Measurements from ENCODE around the gene GMFB. TPM values are rescaled to one million over a fixed set of nuclear protein-coding genes. Genes with fewer than 3 reads are reported as not detected.
"Not testable (repeated sequence)": the region's sequence is repeated elsewhere in the genome, so short reads cannot be mapped to it uniquely, and the experiment has no call there.

GMFB gene
- total RNA-seq, 2 experiments from 2014 or later: 28.9 to 37.3 TPM

DNA sequence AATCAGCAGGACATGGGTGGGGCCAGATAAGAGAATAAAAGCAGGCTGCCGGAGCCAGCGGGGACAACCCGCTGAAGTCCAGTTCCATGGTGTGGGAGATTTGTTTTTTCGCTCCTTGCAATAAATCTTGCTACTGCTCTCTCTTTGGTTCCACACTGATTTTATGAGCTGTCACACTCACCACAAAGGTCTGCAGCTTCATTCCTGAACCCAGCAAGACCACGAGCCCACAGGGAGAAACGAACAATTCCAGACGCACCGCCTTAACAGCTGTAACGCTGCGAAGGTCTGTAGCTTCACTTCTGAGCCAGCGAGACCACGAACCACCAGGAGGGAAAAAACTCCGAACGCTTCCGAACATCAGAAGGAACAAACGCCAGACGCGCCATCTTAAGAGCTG lies 44.8 kb downstream of the GMFB start:
- Mint-ChIP-seq H3K27me3 (peaks cover 4% of the 10 kb centered on the region), H3K36me3 (ENCODE audit: low read depth) (peaks cover 10% of the 10 kb centered on the region), H3K27ac (no peak overlapping the region), H3K4me1 (peaks cover 22% of the 10 kb centered on the region), H3K9me3 (ENCODE audit: low read depth) (no peaks in the 10 kb centered on the region), H3K4me3 (no peak overlapping the region)
- intact Hi-C loops (cut with DNase I, micrococcal nuclease): loop anchor here (5.0 kb wide), 2 partner anchors 123 to 458 kb away; partner anchors contain the start of genes GCH1 (in 1 of the 2) and SAMD4A (in 1 of the 2)
- ChIA-PET POLR2A (no interaction called here), CTCF (interaction anchor here (0.5 to 1.6 kb wide), 8 partner anchors 20 to 247 kb away, joined by 3 to 6 read pairs (median 4); partner anchors contain the start of gene CDKN3)
- ATAC-seq: no peak
- DNase-seq: no peak

DNA sequence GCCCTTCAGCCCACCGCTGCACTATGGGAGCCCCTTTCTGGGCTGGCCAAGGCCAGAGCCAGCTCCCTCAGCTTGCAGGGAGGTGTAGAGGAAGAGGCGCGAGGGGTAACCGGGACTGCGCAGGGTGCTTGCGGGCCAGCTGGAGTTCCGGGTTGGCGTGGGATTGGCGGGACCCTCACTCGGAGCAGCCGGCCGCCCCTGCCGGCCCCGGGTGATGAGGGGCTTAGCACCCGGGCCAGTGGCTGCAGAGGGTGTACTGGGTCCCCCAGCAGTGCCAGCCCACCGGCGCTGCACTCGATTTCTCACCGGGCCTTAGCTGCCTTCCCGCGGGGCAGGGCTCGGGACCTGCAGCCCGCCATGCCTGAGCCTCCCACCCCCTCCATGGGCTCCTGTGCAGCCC lies 45.8 kb downstream of the GMFB start:
- ATAC-seq; DNase-seq; H3K4me3 Mint-ChIP-seq; H3K9me3 Mint-ChIP-seq (ENCODE audit: low read depth); POLR2A ChIA-PET; H3K27me3 Mint-ChIP-seq; H3K27ac Mint-ChIP-seq: not testable (repeated sequence)
- H3K4me1 Mint-ChIP-seq: peaks cover 30% of the 10 kb centered on the region
- H3K36me3 Mint-ChIP-seq (ENCODE audit: low read depth): peaks cover 13% of the 10 kb centered on the region
- intact Hi-C loops (cut with DNase I, micrococcal nuclease): loop anchor here (5.0 kb wide), 2 partner anchors 124 to 459 kb away; partner anchors contain the start of genes GCH1 (in 1 of the 2) and SAMD4A (in 1 of the 2)
- CTCF ChIA-PET: interaction anchor here (0.8 to 1.3 kb wide), 2 partner anchors 19 to 31 kb away, joined by 3 to 4 read pairs; no protein-coding TSS in a partner anchor

DNA sequence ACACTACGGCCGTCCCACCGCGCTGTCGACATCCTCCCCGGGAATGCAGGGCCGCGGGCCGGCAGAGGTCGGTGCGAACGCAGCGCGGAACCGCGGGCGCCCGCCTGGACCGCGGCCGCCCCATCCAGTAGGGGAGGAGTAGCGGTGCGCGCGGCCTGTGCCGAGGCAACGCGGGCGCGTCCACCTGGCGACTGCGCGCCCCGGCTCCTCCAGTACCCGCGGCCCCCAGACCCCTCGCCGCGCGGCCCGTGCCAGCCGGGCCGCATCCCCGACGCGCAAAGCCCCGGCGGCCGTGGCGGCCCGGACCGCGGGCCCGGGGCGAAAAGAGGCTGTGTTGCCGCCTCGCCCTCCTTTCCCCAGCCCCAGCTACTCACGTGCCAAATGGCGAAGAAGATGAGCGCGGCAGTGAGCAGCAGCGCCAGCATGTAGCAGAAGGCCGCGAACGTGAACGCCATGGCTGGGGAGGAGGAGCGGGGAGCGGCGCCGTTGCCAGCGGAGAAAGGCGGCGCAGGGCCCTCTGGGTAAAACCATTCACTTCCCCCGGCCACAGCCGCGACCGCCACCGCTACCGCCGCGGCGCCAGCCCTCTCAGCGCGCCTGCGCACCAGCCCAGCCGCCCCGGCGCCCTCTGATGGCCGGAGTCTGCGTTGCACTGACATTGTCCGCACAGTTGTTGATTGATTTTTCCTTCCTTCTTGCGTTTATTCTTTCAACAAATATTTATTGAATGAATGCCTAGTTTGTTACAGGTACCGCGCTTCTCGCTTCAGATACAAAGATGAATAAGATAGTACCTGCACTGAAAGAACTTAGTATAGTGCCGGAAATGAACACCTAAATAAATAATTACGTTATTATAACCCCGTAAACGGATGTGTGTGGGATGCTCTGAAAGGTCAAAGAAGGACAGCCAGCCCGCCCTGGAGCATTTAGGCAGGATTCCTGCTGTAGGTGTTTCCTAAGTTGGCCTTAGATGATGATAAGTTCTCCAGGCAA lies 47.6 kb downstream of the GMFB start, which contains the start of gene CNIH1:
Gene CNIH1, minus strand, starts transcription at position 502 of the 996 bp plus-strand sequence. Its CDS starts 47 bp downstream, at position 455.
- DNase-seq: peak; percentile 96
- intact Hi-C loops (cut with DNase I, micrococcal nuclease): loop anchor here (1.0 to 5.0 kb wide), 14 partner anchors 44 to 1676 kb away; partner anchors contain the start of genes CGRRF1 (in 2 of the 2), CDKN3 (in 1 of the 2), DDHD1 (in 1 of the 2) and GCH1 (in 1 of the 2)
- CTCF ChIA-PET: interaction anchor here (0.7 to 1.3 kb wide), 5 partner anchors 8 to 47 kb away, joined by 3 to 6 read pairs (median 4); partner anchors contain the start of gene CDKN3

DNA sequence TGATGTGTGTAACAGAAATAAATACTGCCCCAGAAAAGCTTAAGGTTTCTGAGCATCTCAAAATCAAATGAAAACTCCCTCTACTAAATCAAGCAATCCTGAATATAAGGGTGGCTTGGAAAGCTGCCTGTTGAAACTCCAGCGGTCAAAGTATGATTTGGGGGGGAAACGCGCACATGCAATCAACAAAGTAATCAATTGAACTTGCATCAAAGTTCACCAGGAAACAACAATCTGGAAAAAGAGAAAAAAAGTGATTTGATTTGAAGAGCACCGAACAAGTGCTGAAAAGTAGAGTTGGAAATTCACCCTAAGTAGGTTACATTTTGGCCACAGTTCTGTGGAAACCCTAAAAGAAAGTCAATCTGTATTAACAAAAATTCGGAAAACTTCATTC lies 48.3 kb downstream of the GMFB start:
- no peaks in the 10 kb centered on the region for H3K27me3 Mint-ChIP-seq
- ChIA-PET CTCF (no interaction called here), POLR2A (no interaction called here)

More for the DNA sequence above, 47.6 kb downstream of the GMFB start, which contains the start of gene CNIH1:
- Mint-ChIP-seq H3K9me3 (ENCODE audit: low read depth) (no peaks in the 10 kb centered on the region), H3K27me3 (no peaks in the 10 kb centered on the region), H3K4me1 (peaks cover 47% of the 10 kb centered on the region), H3K4me3 (peak within 1 kb of the TSS; percentile 80), H3K36me3 (ENCODE audit: low read depth) (peaks cover 21% of the 10 kb centered on the region), H3K27ac (peak within 1 kb of the TSS; percentile 99)
- ATAC-seq: peak; percentile 92
- POLR2A ChIA-PET: interaction anchor here (1.1 kb wide), 1 partner anchor 43 kb away, joined by 3 read pairs; no protein-coding TSS in a partner anchor

DNA sequence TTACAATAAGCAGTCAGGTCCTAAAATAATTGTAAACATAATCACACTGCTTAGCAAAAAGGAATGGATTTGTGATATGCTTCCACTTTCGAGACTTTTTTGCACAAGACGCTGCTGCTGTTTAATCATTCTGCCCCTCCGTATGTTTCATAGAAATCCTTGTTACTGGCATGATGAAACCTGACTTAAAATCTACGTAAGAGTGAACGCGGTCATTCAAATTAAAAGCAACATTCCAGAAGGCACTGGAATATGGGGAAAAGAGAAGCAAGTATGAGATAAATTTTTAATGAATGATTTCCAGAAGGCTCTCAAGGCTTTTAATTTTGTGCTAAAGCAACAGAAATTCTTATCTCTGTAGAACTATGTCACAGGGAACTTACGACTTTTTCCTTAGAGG lies 48.7 kb downstream of the GMFB start:
- CTCF ChIA-PET: interaction anchor here (0.8 kb wide), 1 partner anchor 374 kb away, joined by 4 read pairs; no protein-coding TSS in a partner anchor
- POLR2A ChIA-PET: interaction anchor here (0.7 kb wide), 1 partner anchor 16 kb away, joined by 3 read pairs; no protein-coding TSS in a partner anchor

More for the DNA sequence above, 48.3 kb downstream of the GMFB start:
- DNase-seq (no peak), ATAC-seq (no peak)
- Mint-ChIP-seq H3K4me3 (peak overlapping the region; percentile 80), H3K27ac (peak overlapping the region; percentile 82), H3K9me3 (ENCODE audit: low read depth) (no peaks in the 10 kb centered on the region), H3K36me3 (ENCODE audit: low read depth) (peaks cover 27% of the 10 kb centered on the region), H3K4me1 (peaks cover 53% of the 10 kb centered on the region)
- intact Hi-C loops (cut with DNase I, micrococcal nuclease): loop anchor here (2.0 to 5.0 kb wide), 10 partner anchors 44 to 1676 kb away; partner anchors contain the start of genes CDKN3 (in 1 of the 2), DDHD1 (in 1 of the 2), GCH1 (in 1 of the 2) and GMFB (in 1 of the 2)

DNA sequence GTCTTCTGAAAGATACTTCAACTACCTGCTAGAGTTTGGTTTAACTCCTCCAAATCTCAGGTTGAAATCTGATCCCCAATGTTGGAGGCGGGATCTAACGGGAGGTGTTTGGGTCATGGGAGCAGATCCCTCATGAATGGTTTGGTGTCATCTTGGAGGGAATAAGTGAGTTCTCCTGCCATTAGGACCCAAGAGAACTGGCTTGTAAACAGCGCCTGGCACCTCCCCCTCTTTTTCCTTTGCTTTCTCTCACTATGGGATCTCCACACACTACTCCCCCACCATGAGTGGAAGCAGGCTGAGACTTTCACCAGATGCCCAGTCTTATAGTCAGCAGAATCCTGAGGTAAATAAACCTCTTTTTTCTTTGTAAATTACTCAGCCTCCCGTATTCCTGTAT lies 50.1 kb downstream of the GMFB start:
- H3K27me3 Mint-ChIP-seq: no peaks in the 10 kb centered on the region
- ChIA-PET CTCF (interaction anchor here (0.6 kb wide), 1 partner anchor 68 kb away, joined by 5 read pairs; no protein-coding TSS in a partner anchor), POLR2A (interaction anchor here (0.6 to 0.7 kb wide), 4 partner anchors 42 to 1981 kb away, joined by 3 to 7 read pairs (median 4); partner anchors contain the start of genes CDKN3 and CGRRF1)
- intact Hi-C loops (cut with DNase I, micrococcal nuclease): no loop called here
- DNase-seq (no peak), ATAC-seq (no peak)
- peaks cover 41% of the 10 kb centered on the region for H3K36me3 Mint-ChIP-seq (ENCODE audit: low read depth)
- peaks cover 71% of the 10 kb centered on the region for H3K4me1 Mint-ChIP-seq
- no peaks in the 10 kb centered on the region for H3K9me3 Mint-ChIP-seq (ENCODE audit: low read depth)
- no peak overlapping the region for H3K27ac Mint-ChIP-seq
- no peak overlapping the region for H3K4me3 Mint-ChIP-seq

More for the DNA sequence above, 48.7 kb downstream of the GMFB start:
- no peak for DNase-seq
- ATAC-seq: no peak
- intact Hi-C loops (cut with DNase I, micrococcal nuclease): loop anchor here (2.0 to 5.0 kb wide), 10 partner anchors 43 to 1677 kb away; partner anchors contain the start of genes CDKN3 (in 1 of the 2), DDHD1 (in 1 of the 2), GCH1 (in 1 of the 2) and GMFB (in 1 of the 2)
- Mint-ChIP-seq H3K4me3 (peak overlapping the region; percentile 80), H3K36me3 (ENCODE audit: low read depth) (peaks cover 31% of the 10 kb centered on the region), H3K9me3 (ENCODE audit: low read depth) (no peaks in the 10 kb centered on the region), H3K27me3 (no peaks in the 10 kb centered on the region), H3K27ac (peak overlapping the region; percentile 82), H3K4me1 (peaks cover 57% of the 10 kb centered on the region)

DNA sequence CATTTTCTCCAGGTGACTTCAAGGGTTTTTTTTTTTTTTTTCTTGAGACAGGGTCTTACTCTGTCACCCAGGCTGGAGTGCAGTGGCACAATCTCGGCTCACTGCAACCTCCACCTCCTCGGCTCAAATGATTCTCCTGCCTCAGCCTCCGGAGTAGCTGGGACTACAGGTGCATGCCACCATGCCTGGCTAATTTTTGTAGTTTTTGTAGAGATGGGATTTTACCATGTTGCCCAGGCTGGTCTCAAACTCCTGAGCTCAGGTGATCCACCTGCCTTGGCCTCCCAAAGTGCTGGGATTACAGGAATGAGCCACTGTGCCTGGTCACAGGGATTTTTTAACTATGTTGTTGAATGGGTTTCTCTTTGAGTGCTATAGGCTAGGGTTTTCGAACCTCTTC lies 50.8 kb downstream of the GMFB start:
- peaks cover 76% of the 10 kb centered on the region for H3K4me1 Mint-ChIP-seq
- POLR2A ChIA-PET; H3K9me3 Mint-ChIP-seq (ENCODE audit: low read depth); H3K27me3 Mint-ChIP-seq; H3K4me3 Mint-ChIP-seq; H3K27ac Mint-ChIP-seq; ATAC-seq; DNase-seq; intact Hi-C loops (cut with DNase I, micrococcal nuclease): not testable (repeated sequence)
- CTCF ChIA-PET: interaction anchor here (0.6 kb wide), 1 partner anchor 304 kb away, joined by 3 read pairs; no protein-coding TSS in a partner anchor
- peaks cover 41% of the 10 kb centered on the region for H3K36me3 Mint-ChIP-seq (ENCODE audit: low read depth)

DNA sequence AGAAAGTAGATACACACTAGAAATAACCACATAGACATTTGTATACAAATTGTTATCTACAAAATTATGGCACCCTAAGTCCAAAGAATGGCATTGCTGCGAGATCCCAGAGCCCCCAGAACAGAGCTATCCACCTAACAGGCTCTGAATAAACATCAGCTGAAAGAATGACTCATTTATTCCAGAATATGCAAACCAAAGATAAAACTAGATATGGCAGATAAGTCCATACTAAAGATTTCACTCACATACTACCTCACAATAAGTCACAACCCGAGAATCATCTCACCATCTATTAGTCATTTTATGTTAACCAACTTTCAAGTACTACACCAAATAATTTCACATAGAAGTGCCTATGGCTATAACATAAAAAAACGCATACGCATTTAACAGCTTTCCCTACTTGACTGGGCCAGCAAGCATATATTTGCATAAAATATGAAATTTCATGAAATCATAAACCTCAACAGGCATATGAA lies 53.2 kb downstream of the GMFB start:
- Mint-ChIP-seq H3K4me3 (peak overlapping the region; percentile 47), H3K9me3 (ENCODE audit: low read depth) (no peaks in the 10 kb centered on the region), H3K27ac (peak overlapping the region; percentile 87), H3K4me1 (peaks cover 80% of the 10 kb centered on the region), H3K27me3 (no peaks in the 10 kb centered on the region), H3K36me3 (ENCODE audit: low read depth) (peaks cover 55% of the 10 kb centered on the region)
- DNase-seq: peak; percentile 32
- ChIA-PET CTCF (interaction anchor here (0.6 to 2.2 kb wide), 10 partner anchors 11 to 1218 kb away, joined by 3 to 12 read pairs (median 4); partner anchors contain the start of gene CDKN3), POLR2A (interaction anchor here (0.8 to 1.2 kb wide), 2 partner anchors 38 to 40 kb away, joined by 3 to 5 read pairs; no protein-coding TSS in a partner anchor)
- peak; percentile 96 for ATAC-seq
- intact Hi-C loops (cut with DNase I, micrococcal nuclease): loop anchor here (1.0 kb wide), 2 partner anchors 39 to 338 kb away; no protein-coding TSS in a partner anchor

DNA sequence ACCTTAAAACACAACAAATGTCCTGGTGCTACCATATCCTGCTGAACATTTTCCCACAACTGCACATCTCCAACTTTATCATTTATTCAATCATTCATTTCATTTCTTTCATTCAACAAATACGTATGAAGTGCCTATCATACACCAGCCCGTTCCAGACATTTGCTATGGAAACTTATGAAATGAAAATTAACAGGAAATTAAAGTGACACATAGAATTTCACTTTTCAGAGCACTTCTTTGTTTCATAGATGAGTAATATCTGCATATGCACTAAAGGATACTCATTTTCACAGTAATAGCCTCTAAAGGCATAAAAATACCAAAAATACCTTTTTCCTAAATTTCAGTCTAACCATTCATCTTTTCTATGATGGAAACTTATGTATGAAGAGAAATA lies 60.3 kb downstream of the GMFB start:
- no peak overlapping the region for H3K4me3 Mint-ChIP-seq
- H3K27ac Mint-ChIP-seq: peak overlapping the region; percentile 52
- intact Hi-C loops (cut with DNase I, micrococcal nuclease): no loop called here
- POLR2A ChIA-PET: no interaction called here
- DNase-seq (no peak), ATAC-seq (peak; percentile 76)
- H3K36me3 Mint-ChIP-seq (ENCODE audit: low read depth): peaks cover 59% of the 10 kb centered on the region
- peaks cover 55% of the 10 kb centered on the region for H3K4me1 Mint-ChIP-seq
- H3K9me3 Mint-ChIP-seq (ENCODE audit: low read depth): no peaks in the 10 kb centered on the region
- H3K27me3 Mint-ChIP-seq: no peaks in the 10 kb centered on the region
- CTCF ChIA-PET: interaction anchor here (0.7 to 0.8 kb wide), 2 partner anchors 19 to 345 kb away, joined by 3 read pairs; no protein-coding TSS in a partner anchor

DNA sequence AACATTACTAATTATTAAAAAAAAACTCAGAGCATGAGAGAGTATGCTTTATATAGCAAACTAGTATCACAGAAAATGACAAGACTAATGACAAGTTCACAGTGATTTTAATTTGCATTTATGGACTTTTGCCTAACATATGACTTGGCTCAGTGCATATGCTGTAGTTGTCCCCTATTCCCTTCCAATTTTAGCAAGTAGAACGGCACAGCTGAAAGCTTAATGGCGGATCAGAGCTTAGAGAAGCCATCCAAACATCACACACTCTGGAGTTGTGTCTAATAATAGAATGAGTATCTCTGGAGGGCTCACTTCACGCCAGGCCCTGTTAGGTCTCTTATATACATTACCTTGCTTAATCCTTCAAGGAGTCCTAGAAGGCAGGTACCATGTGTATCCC lies 60.9 kb downstream of the GMFB start:
- Mint-ChIP-seq H3K36me3 (ENCODE audit: low read depth) (peaks cover 59% of the 10 kb centered on the region), H3K4me3 (no peak overlapping the region), H3K27ac (peak overlapping the region; percentile 52), H3K4me1 (peaks cover 49% of the 10 kb centered on the region), H3K9me3 (ENCODE audit: low read depth) (no peaks in the 10 kb centered on the region), H3K27me3 (no peaks in the 10 kb centered on the region)
- POLR2A ChIA-PET: no interaction called here
- no peak for DNase-seq
- CTCF ChIA-PET: interaction anchor here (0.7 kb wide), 1 partner anchor 18 kb away, joined by 3 read pairs; no protein-coding TSS in a partner anchor
- intact Hi-C loops (cut with DNase I, micrococcal nuclease): no loop called here
- ATAC-seq: no peak
